BLaER1 (cell line): ENCODE data around the gene ATOSA.

Experiments used
- H3K27ac ChIP-seq: shearing (Covaris generic); formaldehyde crosslinking; 2 replicates; pipeline ENCODE4 v1.8.1; 2022
- H3K27me3 ChIP-seq: shearing (Covaris generic); formaldehyde crosslinking; 2 replicates; pipeline ENCODE4 v1.8.1; 2022
- H3K36me3 ChIP-seq: shearing (Covaris generic); formaldehyde crosslinking; 2 replicates; pipeline ENCODE4 v1.8.1; 2022
- H3K4me1 ChIP-seq: shearing (Covaris generic); formaldehyde crosslinking; 2 replicates; pipeline ENCODE4 v1.8.1; 2022
- H3K4me2 ChIP-seq: shearing (Covaris generic); formaldehyde crosslinking; 2 replicates; pipeline ENCODE4 v1.8.1; 2022
- H3K4me3 ChIP-seq: shearing (Covaris generic); formaldehyde crosslinking; 2 replicates; pipeline ENCODE4 v1.8.1; 2022
- H3K9ac ChIP-seq: shearing (Covaris generic); formaldehyde crosslinking; 2 replicates; pipeline ENCODE4 v1.8.1; 2022
- H3K9me3 ChIP-seq: shearing (Covaris generic); formaldehyde crosslinking; 2 replicates; pipeline ENCODE4 v1.8.1; 2022
- H4K20me1 ChIP-seq: shearing (Covaris generic); formaldehyde crosslinking; 2 replicates; pipeline ENCODE4 v1.8.1; 2022
- Cebpa-rat ChIP-seq: shearing (Covaris generic); IDR thresholded peaks from 2 replicates; pipeline ENCODE4 v1.8.1; 2022

ATOSA gene

GRCh38 chr15:52710708-52711389, 31.7 kb upstream of the ATOSA start:
- Histone ChIP-seq H3K4me1 (no peaks in the 10 kb centered on the region), H3K4me3 (no peak overlapping the region), H3K9ac (no peak overlapping the region), H3K9me3 (no peaks in the 10 kb centered on the region), H3K27ac (no peak overlapping the region), H3K36me3 (no peaks in the 10 kb centered on the region), H3K27me3 (no peaks in the 10 kb centered on the region), H4K20me1 (no peaks in the 10 kb centered on the region), H3K4me2 (no peak overlapping the region)
- no peak for TF ChIP-seq Cebpa-rat

DNA sequence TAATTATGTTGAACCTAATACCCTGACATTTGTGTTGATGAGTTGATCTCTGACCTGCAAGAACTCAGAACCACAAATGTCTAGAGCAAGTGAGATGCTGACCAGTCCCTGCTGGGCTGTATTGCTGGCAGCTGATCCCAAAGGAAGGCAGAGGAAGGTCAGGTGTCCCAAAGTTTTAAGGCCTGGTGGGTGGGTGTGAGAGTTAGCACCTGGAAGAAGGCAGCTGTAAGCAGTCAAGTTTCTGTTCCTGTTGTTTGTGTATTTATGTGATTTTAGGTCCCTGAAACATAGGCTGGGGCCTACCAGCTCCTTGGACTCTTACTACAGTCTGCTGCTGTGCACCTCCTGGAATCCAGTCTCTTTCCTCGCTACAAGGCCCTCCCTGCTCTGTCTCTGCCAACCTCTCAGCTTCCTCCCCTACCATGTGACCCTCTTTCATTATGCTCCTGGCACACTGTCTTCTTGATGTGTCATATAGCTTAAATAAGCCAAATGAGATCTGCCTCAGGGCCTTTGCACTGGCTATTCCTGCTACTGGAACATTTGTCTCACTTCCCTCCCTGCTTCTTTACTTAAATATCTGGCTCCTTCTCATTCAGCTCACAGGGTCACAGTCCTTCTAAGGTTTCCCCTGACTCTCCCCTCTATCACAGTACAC, 31.0 kb upstream of the ATOSA start:
- no peaks in the 10 kb centered on the region for H3K9me3 ChIP-seq
- no peaks in the 10 kb centered on the region for H3K36me3 ChIP-seq
- H3K27ac ChIP-seq = no peak overlapping the region
- no peaks in the 10 kb centered on the region for H3K27me3 ChIP-seq
- no peak overlapping the region for H3K4me3 ChIP-seq
- no peaks in the 10 kb centered on the region for H4K20me1 ChIP-seq
- H3K4me2 ChIP-seq = no peak overlapping the region
- no peaks in the 10 kb centered on the region for H3K4me1 ChIP-seq
- no peak overlapping the region for H3K9ac ChIP-seq
- no peak for TF ChIP-seq Cebpa-rat

DNA sequence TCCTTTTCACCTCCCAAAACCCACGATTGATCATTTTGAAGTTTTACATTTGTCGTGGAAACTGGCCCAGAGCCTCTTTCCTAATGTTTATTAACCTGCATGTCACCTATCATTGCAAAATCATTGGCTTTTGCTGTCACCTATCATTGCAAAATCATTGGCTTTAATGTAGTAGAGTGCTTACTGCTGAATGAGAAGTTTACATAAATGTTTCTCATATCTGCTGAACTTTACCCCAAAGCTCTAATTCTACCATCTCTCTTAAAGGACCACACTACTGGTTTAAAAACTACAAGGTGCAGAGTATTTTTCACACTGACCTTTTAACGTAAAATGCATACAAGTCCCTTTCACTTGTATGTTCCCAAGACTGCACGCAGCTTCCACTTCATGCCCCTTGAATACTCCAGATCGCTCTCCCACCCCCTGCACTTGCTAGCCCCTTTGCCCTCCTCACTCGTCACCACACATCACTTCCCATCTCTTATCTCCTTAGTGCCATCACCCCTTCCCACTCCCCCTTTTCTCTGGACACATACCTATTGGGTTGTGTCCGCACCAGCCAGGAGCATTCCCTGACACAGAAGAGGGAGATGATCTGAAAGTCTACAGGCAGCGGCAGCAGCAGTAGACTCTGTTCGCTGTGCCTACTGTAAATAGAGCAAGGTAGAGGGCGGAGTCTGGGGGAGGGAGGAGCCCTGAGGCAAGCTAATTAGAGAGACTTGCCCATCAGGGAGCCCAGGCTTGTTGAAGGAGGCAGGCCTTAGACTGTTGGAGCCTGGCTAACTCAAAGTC, 30.2 kb upstream of the ATOSA start:
- Histone ChIP-seq H3K36me3 (no peaks in the 10 kb centered on the region), H3K9me3 (no peaks in the 10 kb centered on the region), H3K27ac (no peak overlapping the region), H3K4me2 (no peak overlapping the region), H3K4me3 (no peak overlapping the region), H3K4me1 (no peaks in the 10 kb centered on the region), H3K9ac (no peak overlapping the region), H4K20me1 (no peaks in the 10 kb centered on the region), H3K27me3 (no peaks in the 10 kb centered on the region)
- no peak for TF ChIP-seq Cebpa-rat

DNA sequence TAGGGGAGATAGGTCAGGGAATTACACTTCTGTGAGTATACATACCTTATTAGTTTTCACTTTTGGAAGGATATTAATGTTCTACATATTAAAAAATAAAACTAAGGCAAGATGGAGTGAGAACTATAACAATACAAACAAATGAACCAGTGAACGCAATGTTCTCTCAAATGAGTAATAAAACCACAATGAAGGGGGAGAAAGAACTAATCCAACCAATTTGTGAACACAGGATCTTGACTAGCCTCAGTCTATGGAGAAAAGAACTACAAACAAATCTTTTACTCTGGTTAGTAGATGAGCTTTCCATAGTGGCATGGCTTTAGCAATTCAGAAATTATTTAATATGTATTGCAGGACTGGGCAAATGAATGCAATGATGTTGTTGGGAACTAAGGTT, 26.9 kb upstream of the ATOSA start:
- Histone ChIP-seq H3K27ac (no peak overlapping the region), H3K9me3 (no peaks in the 10 kb centered on the region), H3K4me1 (no peaks in the 10 kb centered on the region), H3K4me3 (no peak overlapping the region), H4K20me1 (no peaks in the 10 kb centered on the region), H3K9ac (no peak overlapping the region), H3K36me3 (no peaks in the 10 kb centered on the region), H3K4me2 (no peak overlapping the region), H3K27me3 (no peaks in the 10 kb centered on the region)
- no peak for TF ChIP-seq Cebpa-rat

- no peak for TF ChIP-seq Cebpa-rat
- no peaks in the 10 kb centered on the region for H3K36me3 ChIP-seq
- H3K27ac ChIP-seq = no peak overlapping the region
- peaks cover 12% of the 10 kb centered on the region for H3K4me1 ChIP-seq
- no peak overlapping the region for H3K4me3 ChIP-seq
- H3K9me3 ChIP-seq = no peaks in the 10 kb centered on the region
- no peaks in the 10 kb centered on the region for H3K27me3 ChIP-seq
- H3K4me2 ChIP-seq = no peak overlapping the region
- H3K9ac ChIP-seq = no peak overlapping the region
- no peaks in the 10 kb centered on the region for H4K20me1 ChIP-seq
Observed at GRCh38 chr15:52702390-52702789, 23.2 kb upstream of the ATOSA start.

DNA sequence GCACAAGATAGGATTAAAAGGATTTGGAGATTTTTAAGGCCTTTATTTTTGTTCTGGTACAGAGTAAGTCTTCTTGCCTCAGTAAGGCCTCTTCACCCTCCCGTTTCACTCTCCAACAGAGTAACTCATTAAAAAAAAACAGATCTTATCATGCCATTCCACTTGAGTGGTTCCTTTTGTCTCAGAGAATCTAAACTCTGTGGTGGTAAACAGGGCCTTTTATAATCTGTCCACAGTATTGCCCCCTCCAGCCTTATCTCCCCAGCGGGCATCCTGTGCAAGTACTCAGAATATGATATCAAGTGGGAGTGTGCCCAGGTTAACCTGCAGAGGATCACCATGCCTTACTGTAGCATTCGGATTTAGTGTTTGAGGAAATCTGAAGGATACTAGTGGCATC, 20.3 kb upstream of the ATOSA start:
- H4K20me1 ChIP-seq = no peaks in the 10 kb centered on the region
- H3K36me3 ChIP-seq = no peaks in the 10 kb centered on the region
- H3K4me1 ChIP-seq = peaks cover 12% of the 10 kb centered on the region
- H3K9me3 ChIP-seq = no peaks in the 10 kb centered on the region
- H3K9ac ChIP-seq = no peak overlapping the region
- H3K27ac ChIP-seq = no peak overlapping the region
- H3K4me3 ChIP-seq = no peak overlapping the region
- no peak for TF ChIP-seq Cebpa-rat
- no peaks in the 10 kb centered on the region for H3K27me3 ChIP-seq
- H3K4me2 ChIP-seq = peak overlapping the region; percentile 36

- H3K4me3 ChIP-seq = no peak overlapping the region
- no peaks in the 10 kb centered on the region for H3K27me3 ChIP-seq
- TF ChIP-seq Cebpa-rat = no peak
- H3K36me3 ChIP-seq = no peaks in the 10 kb centered on the region
- no peak overlapping the region for H3K4me2 ChIP-seq
- H3K9me3 ChIP-seq = no peaks in the 10 kb centered on the region
- H4K20me1 ChIP-seq = no peaks in the 10 kb centered on the region
- H3K9ac ChIP-seq = no peak overlapping the region
- peaks cover 12% of the 10 kb centered on the region for H3K4me1 ChIP-seq
- no peak overlapping the region for H3K27ac ChIP-seq
Observed at GRCh38 chr15:52698514-52698913, 19.3 kb upstream of the ATOSA start.

DNA sequence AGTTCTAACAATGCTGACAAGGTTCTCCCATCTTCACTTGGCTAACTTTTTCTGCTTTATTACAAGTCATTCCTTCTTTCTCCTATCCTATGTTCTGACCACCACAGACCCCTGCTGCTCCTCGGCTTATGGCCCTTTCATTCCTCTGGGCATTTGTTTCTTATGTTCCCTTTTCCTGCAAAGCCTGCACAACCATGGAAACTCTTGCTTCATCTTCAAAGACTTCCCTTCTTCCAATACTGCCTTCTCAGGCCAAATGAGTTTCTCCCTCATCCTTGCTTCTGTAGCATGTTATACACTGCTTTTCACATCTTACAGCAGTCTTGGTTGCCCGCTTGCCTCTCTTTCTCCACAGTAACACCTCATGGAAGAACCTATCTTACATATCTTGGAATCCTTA, 17.9 kb upstream of the ATOSA start:
- no peaks in the 10 kb centered on the region for H3K27me3 ChIP-seq
- no peaks in the 10 kb centered on the region for H3K9me3 ChIP-seq
- H3K4me2 ChIP-seq = no peak overlapping the region
- H3K9ac ChIP-seq = no peak overlapping the region
- peaks cover 12% of the 10 kb centered on the region for H3K4me1 ChIP-seq
- H3K27ac ChIP-seq = no peak overlapping the region
- no peak overlapping the region for H3K4me3 ChIP-seq
- no peak for TF ChIP-seq Cebpa-rat
- no peaks in the 10 kb centered on the region for H3K36me3 ChIP-seq
- H4K20me1 ChIP-seq = no peaks in the 10 kb centered on the region

DNA sequence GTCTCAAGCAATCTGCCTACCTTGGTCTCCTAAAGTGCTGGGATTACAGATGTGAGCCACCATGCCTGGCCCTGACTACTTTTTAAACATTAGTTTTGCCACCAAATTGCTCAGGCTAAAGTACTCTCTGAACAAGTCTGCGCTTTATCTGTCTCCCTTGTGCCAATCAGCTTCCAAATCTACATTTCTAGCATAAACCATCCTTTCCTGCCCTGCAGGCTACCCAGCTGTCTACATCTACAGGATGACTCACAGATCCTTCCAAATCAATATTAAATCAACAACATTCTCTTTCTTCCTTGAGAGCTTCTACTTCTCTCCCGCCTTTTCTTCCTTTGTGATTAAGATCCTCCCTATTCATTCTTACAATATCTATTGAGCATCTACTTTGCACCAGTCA, 16.0 kb upstream of the ATOSA start:
- TF ChIP-seq Cebpa-rat = no peak
- H3K27ac ChIP-seq = no peak overlapping the region
- H4K20me1 ChIP-seq = no peaks in the 10 kb centered on the region
- peaks cover 12% of the 10 kb centered on the region for H3K4me1 ChIP-seq
- no peak overlapping the region for H3K4me3 ChIP-seq
- H3K9ac ChIP-seq = no peak overlapping the region
- no peaks in the 10 kb centered on the region for H3K9me3 ChIP-seq
- H3K27me3 ChIP-seq = no peaks in the 10 kb centered on the region
- H3K36me3 ChIP-seq = no peaks in the 10 kb centered on the region
- no peak overlapping the region for H3K4me2 ChIP-seq

- TF ChIP-seq Cebpa-rat = no peak
- Histone ChIP-seq H3K4me1 (peaks cover 4% of the 10 kb centered on the region; the same call in 1 of the 2 replicates), H3K4me3 (no peak overlapping the region), H4K20me1 (no peaks in the 10 kb centered on the region), H3K27ac (no peak overlapping the region), H3K36me3 (no peaks in the 10 kb centered on the region), H3K4me2 (no peak overlapping the region), H3K9me3 (no peaks in the 10 kb centered on the region), H3K27me3 (no peaks in the 10 kb centered on the region), H3K9ac (no peak overlapping the region)
Observed at GRCh38 chr15:52689562-52689961, 10.4 kb upstream of the ATOSA start.
